Measurements from ENCODE around the gene TDRD6.

GRCh38 chr6:46652603-46653438 lies 34.9 kb upstream of the TDRD6 start, which contains the start of the genes CYP39A1 and SLC25A27:
- TF ChIP-seq POLR2AphosphoS5 (IDR thresholded peaks at IDR 0.05) (peak in 1 of 3 donors; percentile 43), CTCF (IDR thresholded peaks at IDR 0.05) (no peak), EP300 (IDR thresholded peaks at IDR 0.05) (no peak), POLR2A (IDR thresholded peaks at IDR 0.05) (peak in 1 of 4 donors; percentile 14)
